Esophagus muscularis mucosa (tissue), 3 donors: ENCODE data around the gene HEATR3.

Experiments used
- CTCF ChIP-seq, 3 experiments: fragments of 200-600 bp in 2 of 3; fragments of 450-650 bp in 1 of 3; sonication (generic) in 2 of 3; IDR thresholded peaks; one replicate each; pipeline ENCODE4 v1.5.1; 2017 to 2019; ENCODE audit warnings: antibody characterized with exemption in 3 of 3, mild to moderate bottlenecking in 2 of 3, moderate library complexity in 1 of 3
- POLR2A ChIP-seq: fragments of 450-650 bp; IDR thresholded peaks from one replicate; pipeline ENCODE4 v1.6.1; 2017; ENCODE audit warnings: antibody characterized with exemption, moderate library complexity, mild to moderate bottlenecking, low read depth

GRCh38 chr16:50040710-50041109 lies 25.1 kb upstream of the HEATR3 start:
- no peak for TF ChIP-seq CTCF (IDR thresholded peaks at IDR 0.05)
- TF ChIP-seq POLR2A, result no peak
